HPDE6-E6E7 (cell line): ENCODE data around the gene CENPE.

ENCODE experiments used
- DNase-seq: peaks from one replicate; pipeline ENCODE4 v3.0.0; 2011; ENCODE audit warnings: missing footprints; ENCODE audit errors: extremely low spot score

CENPE gene

DNA sequence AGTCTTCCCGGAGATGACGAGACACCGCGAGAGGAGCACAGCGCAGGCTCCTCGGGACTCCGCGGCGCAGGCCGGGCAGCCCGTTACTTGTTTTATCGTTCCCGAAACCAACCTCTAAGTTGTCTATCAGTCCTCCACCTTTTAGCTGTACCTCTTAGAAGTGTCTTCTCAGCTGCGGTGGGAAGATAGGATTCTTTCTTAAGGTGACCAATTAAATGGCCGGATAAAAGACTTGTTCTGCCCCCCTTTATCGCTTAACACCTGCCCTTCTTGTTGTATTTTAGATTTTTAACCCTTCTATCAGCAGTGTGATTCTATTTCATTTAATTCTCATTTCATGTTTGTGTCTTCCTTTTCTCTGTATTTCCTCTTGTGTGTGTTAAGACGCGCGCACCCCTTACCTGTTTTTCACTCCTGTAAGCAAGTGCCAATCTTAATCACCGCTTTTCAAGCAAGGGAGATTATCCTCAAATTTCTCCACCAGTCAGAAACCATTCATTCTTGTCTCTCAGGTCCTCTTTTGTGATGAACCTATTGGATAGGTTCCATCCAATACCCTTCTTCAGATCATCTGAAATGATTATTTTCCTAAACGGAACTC lies 121.3 kb downstream of the CENPE start, which contains the start of gene SLC9B2:
Gene SLC9B2, minus strand, starts transcription at position 15 of the 601 bp plus-strand sequence. CDS start 9,211 bp downstream, outside the sequence.
- peak; percentile 43 for DNase-seq

DNA sequence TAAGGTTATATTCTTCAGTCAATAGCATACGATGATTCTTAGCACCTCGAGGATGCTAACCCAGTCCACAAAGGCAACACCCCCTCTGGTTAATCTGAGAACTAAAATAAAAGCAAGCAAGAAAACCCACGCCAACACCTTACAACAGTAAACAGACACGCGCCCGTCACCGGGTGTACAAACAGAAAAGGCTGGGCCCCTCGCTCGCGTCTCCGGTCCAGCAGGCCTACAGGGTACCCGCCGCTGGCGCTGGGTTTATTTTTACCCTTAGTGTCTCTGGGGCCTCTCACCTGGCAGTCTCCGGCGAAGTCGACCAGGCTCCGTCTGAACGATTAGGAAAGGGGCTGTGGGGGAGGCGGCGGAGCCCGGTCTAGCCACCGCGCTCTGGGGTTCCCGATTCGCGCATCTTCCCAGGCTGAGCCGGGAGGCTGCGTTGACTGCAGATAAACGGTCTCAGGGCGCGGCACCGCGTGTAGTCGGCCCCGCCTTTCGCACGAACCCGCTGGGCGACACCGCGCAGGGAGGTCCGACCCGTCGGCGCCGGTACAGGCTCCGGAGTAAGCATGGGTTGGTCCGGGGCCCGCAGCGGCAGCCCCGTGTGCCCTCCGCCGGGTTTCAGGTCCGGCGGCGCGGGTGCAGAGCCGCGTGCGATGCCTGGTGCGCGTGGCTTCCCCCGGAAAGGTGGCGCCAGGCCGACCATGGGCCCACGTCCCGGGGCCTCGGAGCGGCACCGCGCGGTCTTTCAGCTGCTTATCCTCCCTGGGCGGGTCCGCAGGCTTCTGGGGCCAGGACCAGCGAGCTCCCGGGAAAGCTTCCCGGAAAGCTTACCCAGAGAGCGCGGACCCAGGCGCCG lies 122.0 kb downstream of the CENPE start:
- peak; percentile 38 for DNase-seq

DNA sequence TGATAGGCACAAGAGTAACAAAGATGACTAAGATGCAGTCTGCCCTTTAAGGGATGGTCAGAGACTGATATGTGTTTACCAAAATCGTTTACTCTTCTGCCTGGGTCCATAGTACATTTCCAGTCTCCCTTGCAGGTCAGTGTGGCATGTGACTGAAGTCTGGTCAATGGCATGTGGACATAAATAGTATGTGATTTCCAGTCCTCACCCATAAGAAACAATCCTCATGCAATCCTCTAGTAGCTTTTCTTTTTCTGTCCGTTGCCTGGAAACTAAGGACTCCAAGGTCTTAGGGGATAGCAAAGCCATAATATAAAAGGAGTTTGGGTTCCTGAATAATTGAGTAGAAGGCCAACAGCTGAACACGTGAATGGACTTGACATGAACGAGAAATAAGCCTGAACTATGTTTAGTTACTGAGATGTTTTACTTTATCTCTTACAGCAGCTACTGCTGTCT lies 122.7 kb downstream of the CENPE start:
- DNase-seq: no peak

DNA sequence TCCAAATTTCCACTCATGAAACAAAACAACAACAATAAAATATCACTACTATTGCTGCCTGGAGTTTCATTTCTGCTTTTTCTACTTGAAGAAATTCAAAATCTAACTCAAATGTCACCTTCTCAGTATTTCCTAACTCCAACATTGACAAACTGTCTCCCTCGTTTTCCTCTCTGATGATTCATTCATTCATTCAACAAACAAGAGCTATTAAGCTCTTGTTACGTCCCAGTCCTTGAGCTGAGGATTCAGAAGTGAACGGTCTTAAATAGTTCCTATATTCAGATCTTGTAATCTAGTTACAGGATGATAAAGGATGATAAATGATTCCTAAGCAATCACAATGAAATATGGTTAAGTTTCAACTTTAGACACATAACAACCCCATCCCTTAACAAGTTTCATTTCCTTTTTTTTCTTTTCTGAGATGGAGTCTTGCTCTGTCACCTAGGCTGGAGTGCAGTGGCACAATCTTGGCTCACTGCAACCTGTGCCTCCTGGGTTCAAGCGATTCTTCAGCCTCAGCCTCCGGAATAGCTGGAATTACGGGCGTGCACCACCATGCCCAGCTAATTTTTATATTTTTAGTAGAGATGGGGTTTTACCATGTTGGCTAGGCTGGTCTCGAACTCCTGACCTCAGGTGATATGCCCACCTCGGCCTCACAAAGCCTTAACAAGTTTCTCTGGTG lies 123.3 kb downstream of the CENPE start:
- DNase-seq: no peak

DNA sequence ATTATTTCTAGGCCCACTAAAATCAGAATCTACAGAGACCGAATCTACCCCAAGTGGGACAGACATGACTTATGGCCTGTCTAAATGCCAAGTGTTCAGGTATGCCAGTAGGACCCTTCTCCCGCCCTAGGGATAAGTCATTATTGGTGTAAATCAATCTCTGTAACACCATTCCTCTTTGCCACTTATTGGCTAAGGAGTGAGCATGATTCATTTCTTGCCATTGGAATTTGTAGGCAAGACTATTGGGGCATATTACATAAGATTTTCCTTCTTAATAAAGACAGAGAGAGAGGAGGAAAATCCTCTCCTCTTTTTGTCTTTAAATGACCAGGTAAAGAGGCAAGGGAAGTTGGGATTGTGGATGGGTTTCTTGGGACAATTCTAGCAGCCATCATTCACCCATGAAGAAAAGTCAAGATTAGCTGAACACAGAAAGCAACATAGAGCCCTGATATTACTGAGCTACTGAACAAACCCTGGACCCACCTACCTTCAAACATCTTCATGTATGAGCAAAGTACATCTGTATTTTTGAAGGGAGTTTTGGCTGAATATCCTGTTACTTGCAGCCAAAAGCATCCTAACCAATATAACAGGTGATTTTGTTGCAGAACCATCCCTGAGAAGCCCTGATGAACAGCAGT lies 124.2 kb downstream of the CENPE start:
- DNase-seq: no peak

DNA sequence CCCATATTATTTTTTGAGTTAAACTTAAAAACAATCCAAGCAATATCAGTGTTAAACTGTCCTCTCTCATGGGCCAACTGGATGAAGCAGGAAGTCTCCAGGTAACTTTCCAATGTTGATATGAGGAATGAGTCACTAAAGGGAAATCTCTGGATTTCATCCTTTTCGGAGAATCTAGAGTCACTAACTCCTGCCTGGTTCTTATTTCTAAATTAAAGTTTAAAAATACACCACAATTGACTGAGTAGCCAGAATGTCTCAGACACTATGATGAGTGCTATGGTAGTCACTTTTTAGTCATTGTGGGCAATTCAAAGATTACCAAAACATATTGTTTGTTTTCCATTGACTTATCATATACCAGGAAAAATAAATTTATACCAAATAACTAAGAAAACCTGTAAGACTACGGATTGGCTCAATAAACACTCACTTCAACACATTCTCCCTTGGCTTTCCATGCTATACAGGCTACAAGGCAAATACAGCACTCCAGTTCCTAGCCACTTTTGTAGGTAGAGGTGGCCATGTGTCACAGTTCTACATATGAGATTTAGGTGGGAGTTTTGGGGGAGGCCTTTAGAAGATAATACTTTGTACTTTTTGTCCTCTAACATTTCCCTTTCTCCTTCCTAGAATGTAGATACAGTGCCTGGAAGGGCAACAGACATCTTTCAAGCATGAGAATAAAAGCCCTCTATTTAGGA lies 130.1 kb downstream of the CENPE start:
- no peak for DNase-seq

DNA sequence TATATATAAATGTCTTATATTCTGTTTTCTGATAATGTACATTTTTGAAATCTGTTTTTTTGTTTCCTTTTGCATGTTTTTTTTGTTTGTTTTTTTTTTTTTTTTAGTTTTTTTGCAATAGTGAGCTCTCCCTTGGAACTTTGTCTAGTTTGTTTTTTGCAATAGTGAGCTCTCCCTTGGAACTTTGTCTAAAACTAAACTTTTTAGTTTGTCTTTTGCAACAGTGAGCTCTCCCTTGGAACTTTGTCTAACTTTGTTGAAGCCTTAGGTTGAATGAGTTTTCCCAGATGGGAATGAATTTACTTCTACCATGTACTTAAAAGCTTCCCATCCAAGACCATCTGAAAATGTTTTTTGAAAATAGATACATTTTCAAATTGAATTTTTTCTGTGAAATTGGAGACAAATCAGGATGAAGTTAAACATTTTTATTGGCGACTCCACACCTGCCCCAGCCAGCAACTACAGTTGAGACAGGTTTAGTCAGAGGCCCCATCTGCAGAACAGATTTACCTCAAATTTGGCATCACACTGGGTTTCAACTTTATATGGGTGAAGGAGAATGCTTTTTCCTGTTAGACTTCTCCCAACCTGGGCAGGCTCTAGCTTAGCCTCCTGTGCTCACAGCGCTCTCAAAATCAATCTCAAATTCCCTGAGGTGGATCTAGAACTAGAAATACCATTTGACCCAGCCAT lies 137.5 kb downstream of the CENPE start:
- DNase-seq: no peak
